GM19351 (cell line): ENCODE data around the gene PCCA.
A peak's percentile ranks its signal among the peaks of the same experiment; 100 is the strongest.
"Not testable (repeated sequence)": the region's sequence is repeated elsewhere in the genome, so short reads cannot be mapped to it uniquely, and the experiment has no call there.

Experiments
- ATAC-seq: cut with Tn5 transposase; IDR thresholded peaks from one replicate; pipeline ENCODE4 v1.9.1; 2021; ENCODE audit warnings: mild to moderate bottlenecking, moderate library complexity; ENCODE audit not compliant: unreplicated experiment

PCCA gene

DNA sequence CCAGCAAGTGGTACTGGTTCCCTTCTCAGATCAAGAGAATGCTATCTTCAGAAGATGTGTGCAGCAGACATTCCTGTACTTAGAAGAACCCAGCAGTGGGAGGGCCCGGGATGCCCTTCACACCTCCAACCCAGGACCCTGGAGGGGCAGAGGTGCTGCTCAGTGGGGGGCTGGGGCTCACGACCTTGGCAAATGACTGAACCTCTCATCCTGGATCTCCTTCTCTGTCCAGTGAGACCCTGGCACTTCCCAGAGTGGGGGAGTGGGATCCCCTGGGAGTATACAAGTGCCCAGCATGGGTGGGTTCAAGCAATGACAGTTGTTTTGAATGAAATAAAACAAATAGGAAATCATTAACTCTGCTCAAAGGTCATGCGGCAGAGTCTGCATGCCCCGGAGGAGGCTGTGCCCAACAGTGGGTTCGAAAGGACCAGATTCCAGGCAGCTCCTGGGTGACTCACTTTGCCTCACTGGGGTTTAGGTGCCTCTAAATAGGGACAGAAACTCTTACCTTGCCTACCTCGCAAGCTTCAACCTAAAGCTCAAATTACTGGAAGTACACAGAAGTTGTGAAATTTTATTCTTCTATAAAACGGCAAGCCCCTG is 472.8 kb downstream of the PCCA start:
- no peak for ATAC-seq

- ATAC-seq = no peak
Measured at GRCh38 chr13:100563779-100564178, 474.9 kb downstream of the PCCA start.

- ATAC-seq = no peak
Measured at GRCh38 chr13:100564444-100565223, 475.7 kb downstream of the PCCA start.

GRCh38 chr13:100565286-100565685 is 476.4 kb downstream of the PCCA start:
- no peak for ATAC-seq

DNA sequence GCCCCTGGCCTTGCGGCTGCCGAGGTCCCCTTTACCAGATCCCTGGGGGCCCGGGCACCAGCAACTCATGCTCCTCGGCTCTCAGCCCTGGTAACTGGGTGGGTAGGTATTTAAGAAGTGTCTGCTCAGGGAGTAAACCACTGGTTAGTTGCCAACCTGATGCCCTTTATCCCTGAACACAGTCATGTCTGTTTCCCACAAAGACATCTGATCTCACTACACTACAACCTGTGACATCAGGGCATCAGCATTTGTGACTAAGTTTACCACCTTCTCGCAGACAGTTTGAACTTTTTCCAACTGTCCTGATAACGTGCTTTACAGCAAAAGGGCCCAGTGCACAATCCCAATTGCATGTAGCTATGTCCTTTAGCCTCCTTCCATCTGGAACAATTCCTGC is 477.6 kb downstream of the PCCA start:
- no peak for ATAC-seq

DNA sequence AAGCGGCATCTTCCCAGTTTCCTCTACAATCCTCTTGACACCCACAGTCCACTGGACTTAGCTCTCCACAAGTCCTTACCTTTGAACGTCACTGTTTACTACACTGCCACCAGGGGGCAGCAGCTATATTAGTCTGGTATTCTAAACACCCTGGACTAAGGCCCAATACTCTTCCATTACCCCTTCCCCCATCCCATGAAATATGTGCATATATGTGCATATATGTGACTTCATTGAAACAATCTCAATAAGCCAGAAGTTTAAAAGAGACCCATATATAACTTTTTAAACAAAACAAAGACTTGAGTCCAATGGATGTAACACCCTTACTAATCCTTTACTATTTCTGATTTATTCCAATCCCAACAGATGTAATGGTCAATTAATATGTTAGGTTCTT is 484.2 kb downstream of the PCCA start:
- ATAC-seq = peak; percentile 97

- not testable (repeated sequence) for ATAC-seq
Measured at GRCh38 chr13:100577239-100577638, 488.3 kb downstream of the PCCA start.
